ENCODE measurements around the gene CSRP3. TPM values are rescaled to one million over a fixed set of nuclear protein-coding genes. Genes with fewer than 3 reads are reported as not detected.

CSRP3 gene
- polyA plus RNA-seq = not detected in 2 replicates

GRCh38 chr11:19201737-19202605 is at the start of gene CSRP3:
CSRP3 (minus strand) TSS chr11:19201983; CDS start chr11:19192448, 9,535 bp downstream.

GRCh38 chr11:19240420-19241259 is 38.9 kb upstream of the CSRP3 start, which contains the start of gene E2F8:
E2F8 (minus strand) TSS chr11:19240945; CDS start chr11:19240121, 824 bp downstream.

Other genes starting within 250 kb of the CSRP3 start
- gene MRGPRX2, start 141.3 kb downstream of the CSRP3 start, polyA plus RNA-seq = not detected in 2 replicates
- gene ZDHHC13, start 84.8 kb downstream of the CSRP3 start, polyA plus RNA-seq = 10.0 and 10.2 TPM in 2 replicates
- not detected in 2 replicates for gene E2F8, start 39.0 kb upstream of the CSRP3 start, polyA plus RNA-seq